DND-41 (cell line): ENCODE data around the gene GATA3.

Source experiments
- ATAC-seq: fragments of 200-7000 bp; cut with Tn5 transposase; 3 replicates; pipeline ENCODE4 v1.9.1; 2021; ENCODE audit warnings: low read depth; ENCODE audit not compliant: insufficient read depth
- DNase-seq: peaks from one replicate; pipeline ENCODE4 v3.0.0-alpha.2; 2020
- H2AFZ ChIP-seq: 2 replicates; pipeline ENCODE4 v1.6.0; 2012; ENCODE audit warnings: low read depth, low read length
- H3K27ac ChIP-seq: 2 replicates; pipeline ENCODE4 v1.5.1; 2012; ENCODE audit warnings: low read length, inconsistent platforms
- H3K27me3 ChIP-seq: fragments of 200-600 bp; sonication (generic); 2 replicates; pipeline ENCODE4 v1.6.0; 2012; ENCODE audit warnings: low read length, mild to moderate bottlenecking, inconsistent platforms; ENCODE audit not compliant: insufficient read depth, poor library complexity
- H3K36me3 ChIP-seq: 2 replicates; pipeline ENCODE4 v1.5.1; 2012; ENCODE audit warnings: low read length, inconsistent platforms; ENCODE audit not compliant: insufficient read depth
- H3K4me1 ChIP-seq: 2 replicates; pipeline ENCODE4 v1.5.1; 2012; ENCODE audit warnings: mild to moderate bottlenecking, low read length; ENCODE audit not compliant: insufficient read depth
- H3K4me2 ChIP-seq: 2 replicates; pipeline ENCODE4 v1.6.0; 2012; ENCODE audit warnings: mild to moderate bottlenecking, moderate library complexity, low read length, inconsistent platforms; ENCODE audit not compliant: insufficient read depth
- H3K4me3 ChIP-seq, 2 experiments: fragments of 200-600 bp in 1 of 2; shearing (Covaris generic) in 1 of 2; 2 replicates each; pipeline ENCODE4 v1.5.1; 2012 to 2016; ENCODE audit warnings: inconsistent platforms in 2 of 2, low read length in 2 of 2, mild to moderate bottlenecking in 2 of 2, low read depth in 1 of 2, moderate library complexity in 1 of 2
- H3K79me2 ChIP-seq: 2 replicates; pipeline ENCODE4 v1.6.0; 2012; ENCODE audit warnings: low read length, inconsistent platforms; ENCODE audit not compliant: insufficient read depth
- H3K9ac ChIP-seq: 2 replicates; pipeline ENCODE4 v1.6.0; 2012; ENCODE audit warnings: low read depth, mild to moderate bottlenecking, inconsistent platforms, low read length, moderate library complexity
- H3K9me3 ChIP-seq: 2 replicates; pipeline ENCODE4 v1.5.1; 2012; ENCODE audit warnings: low read length, moderate library complexity, mild to moderate bottlenecking, inconsistent platforms; ENCODE audit not compliant: insufficient read depth, severe bottlenecking
- H4K20me1 ChIP-seq: 2 replicates; pipeline ENCODE4 v1.6.0; 2012; ENCODE audit warnings: low read length; ENCODE audit not compliant: insufficient read depth
- CTCF ChIP-seq: IDR thresholded peaks from 2 replicates; pipeline ENCODE4 v1.5.1; 2012; ENCODE audit warnings: borderline replicate concordance, low read length, moderate library complexity, mild to moderate bottlenecking; ENCODE audit not compliant: poor library complexity, severe bottlenecking; ENCODE audit errors: extremely low read depth
- EZH2 ChIP-seq: IDR thresholded peaks from 3 replicates; pipeline ENCODE4 v1.6.1; 2012; ENCODE audit warnings: borderline replicate concordance, low read depth, mild to moderate bottlenecking, moderate library complexity, low read length, inconsistent platforms; ENCODE audit not compliant: severe bottlenecking

GATA3 gene

GRCh38 chr10:8069627-8070026, 15.1 kb downstream of the GATA3 start:
- Histone ChIP-seq H3K9ac (no peak overlapping the region), H4K20me1 (peaks cover 56% of the 10 kb centered on the region), H3K79me2 (peaks cover 82% of the 10 kb centered on the region), H3K4me3 (no peak overlapping the region), H3K4me2 (0 out of 2 replicates have a peak overlapping the region, but pooled peaks have one; percentile 3), H3K4me1 (peaks cover 36% of the 10 kb centered on the region), H3K36me3 (peaks cover 99% of the 10 kb centered on the region), H2AFZ (no peak overlapping the region), H3K9me3 (no peaks in the 10 kb centered on the region), H3K27ac (peak overlapping the region; percentile 37; the same call in 1 of the 2 replicates), H3K27me3 (no peaks in the 10 kb centered on the region)
- no peak for ATAC-seq
- DNase-seq, result no peak
- TF ChIP-seq CTCF, result no peak
- TF ChIP-seq EZH2, result no peak

GRCh38 chr10:8070440-8070839, 16.0 kb downstream of the GATA3 start:
- H4K20me1 ChIP-seq, result peaks cover 53% of the 10 kb centered on the region
- H3K36me3 ChIP-seq, result peaks cover 99% of the 10 kb centered on the region
- no peaks in the 10 kb centered on the region for H3K9me3 ChIP-seq
- H2AFZ ChIP-seq, result no peak overlapping the region
- H3K9ac ChIP-seq, result no peak overlapping the region
- peaks cover 32% of the 10 kb centered on the region for H3K4me1 ChIP-seq
- no peak overlapping the region for H3K4me3 ChIP-seq
- ATAC-seq, result no peak
- TF ChIP-seq CTCF (no peak), EZH2 (no peak)
- no peaks in the 10 kb centered on the region for H3K27me3 ChIP-seq
- peaks cover 74% of the 10 kb centered on the region for H3K79me2 ChIP-seq
- H3K4me2 ChIP-seq, result no peak overlapping the region
- DNase-seq, result no peak
- H3K27ac ChIP-seq, result no peak overlapping the region

- ATAC-seq, result no peak
- H4K20me1 ChIP-seq, result peaks cover 53% of the 10 kb centered on the region
- H3K36me3 ChIP-seq, result peaks cover 96% of the 10 kb centered on the region
Measured at GRCh38 chr10:8071006-8071405, 16.5 kb downstream of the GATA3 start.

More at GRCh38 chr10:8071006-8071405, 16.5 kb downstream of the GATA3 start:
- H3K9me3 ChIP-seq, result no peaks in the 10 kb centered on the region
- peaks cover 69% of the 10 kb centered on the region for H3K79me2 ChIP-seq
- no peak overlapping the region for H3K4me2 ChIP-seq
- DNase-seq, result no peak
- no peak for TF ChIP-seq EZH2
- TF ChIP-seq CTCF, result no peak
- no peak overlapping the region for H2AFZ ChIP-seq
- no peak overlapping the region for H3K27ac ChIP-seq
- no peak overlapping the region for H3K9ac ChIP-seq
- no peak overlapping the region for H3K4me3 ChIP-seq
- H3K27me3 ChIP-seq, result no peaks in the 10 kb centered on the region
- H3K4me1 ChIP-seq, result peaks cover 27% of the 10 kb centered on the region
